ENCODE results near the gene ACO2. TPM values are rescaled to one million over a fixed set of nuclear protein-coding genes. Genes with fewer than 3 reads are reported as not detected.

The ACO2 gene
- total and polyA plus RNA-seq, 2 of the 13 experiments (the other 11 are each of a cell fraction or from before 2014, with no cell fraction given): 19.2 to 45.6 TPM

GRCh38 chr22:41448189-41448808, 20.6 kb upstream of the ACO2 start (continued):
- no peak; the same call in 1 of the 2 replicates for TF ChIP-seq DNMT1 (CRISPR knock-in tag; IDR thresholded peaks at IDR 0.05)
- TF ChIP-seq MED1 (CRISPR knock-in tag; IDR thresholded peaks at IDR 0.05): peak; percentile 75
- no peak for TF ChIP-seq NR3C1 (CRISPR knock-in tag; IDR thresholded peaks at IDR 0.05)
- no peak for TF ChIP-seq ZNF484 (CRISPR knock-in tag; IDR thresholded peaks at IDR 0.05; ENCODE audit: borderline replicate concordance, low read depth)
- TF ChIP-seq ZNF792 (CRISPR knock-in tag; IDR thresholded peaks at IDR 0.05): peak; percentile 84
- no peak; the same call in 1 of the 2 replicates for TF ChIP-seq ZNF747 (CRISPR knock-in tag; IDR thresholded peaks at IDR 0.05; ENCODE audit: borderline replicate concordance)
- peak; percentile 98 for TF ChIP-seq ZNF317 (CRISPR knock-in tag; IDR thresholded peaks at IDR 0.05)
- no peak for TF ChIP-seq GABPA (IDR thresholded peaks at IDR 0.05; ENCODE audit: low read depth, low read length)
- peak; percentile 75 for TF ChIP-seq GABPA (CRISPR knock-in tag; IDR thresholded peaks at IDR 0.05; ENCODE audit: low read depth)
- no peak for TF ChIP-seq RFX1 (IDR thresholded peaks at IDR 0.05)
- no peak for TF ChIP-seq ZNF713 (CRISPR knock-in tag; IDR thresholded peaks at IDR 0.05)
- no peak for TF ChIP-seq ZBTB42 (CRISPR knock-in tag; IDR thresholded peaks at IDR 0.05)
- no peak for TF ChIP-seq MLLT10 (CRISPR knock-in tag; IDR thresholded peaks at IDR 0.05)
- TF ChIP-seq ZSCAN22 (CRISPR knock-in tag; IDR thresholded peaks at IDR 0.05): no peak
- TF ChIP-seq, protein P1, sequence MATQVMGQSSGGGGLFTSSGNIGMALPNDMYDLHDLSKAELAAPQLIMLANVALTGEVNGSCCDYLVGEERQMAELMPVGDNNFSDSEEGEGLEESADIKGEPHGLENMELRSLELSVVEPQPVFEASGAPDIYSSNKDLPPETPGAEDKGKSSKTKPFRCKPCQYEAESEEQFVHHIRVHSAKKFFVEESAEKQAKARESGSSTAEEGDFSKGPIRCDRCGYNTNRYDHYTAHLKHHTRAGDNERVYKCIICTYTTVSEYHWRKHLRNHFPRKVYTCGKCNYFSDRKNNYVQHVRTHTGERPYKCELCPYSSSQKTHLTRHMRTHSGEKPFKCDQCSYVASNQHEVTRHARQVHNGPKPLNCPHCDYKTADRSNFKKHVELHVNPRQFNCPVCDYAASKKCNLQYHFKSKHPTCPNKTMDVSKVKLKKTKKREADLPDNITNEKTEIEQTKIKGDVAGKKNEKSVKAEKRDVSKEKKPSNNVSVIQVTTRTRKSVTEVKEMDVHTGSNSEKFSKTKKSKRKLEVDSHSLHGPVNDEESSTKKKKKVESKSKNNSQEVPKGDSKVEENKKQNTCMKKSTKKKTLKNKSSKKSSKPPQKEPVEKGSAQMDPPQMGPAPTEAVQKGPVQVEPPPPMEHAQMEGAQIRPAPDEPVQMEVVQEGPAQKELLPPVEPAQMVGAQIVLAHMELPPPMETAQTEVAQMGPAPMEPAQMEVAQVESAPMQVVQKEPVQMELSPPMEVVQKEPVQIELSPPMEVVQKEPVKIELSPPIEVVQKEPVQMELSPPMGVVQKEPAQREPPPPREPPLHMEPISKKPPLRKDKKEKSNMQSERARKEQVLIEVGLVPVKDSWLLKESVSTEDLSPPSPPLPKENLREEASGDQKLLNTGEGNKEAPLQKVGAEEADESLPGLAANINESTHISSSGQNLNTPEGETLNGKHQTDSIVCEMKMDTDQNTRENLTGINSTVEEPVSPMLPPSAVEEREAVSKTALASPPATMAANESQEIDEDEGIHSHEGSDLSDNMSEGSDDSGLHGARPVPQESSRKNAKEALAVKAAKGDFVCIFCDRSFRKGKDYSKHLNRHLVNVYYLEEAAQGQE (IDR thresholded peaks at IDR 0.05; ENCODE audit: borderline replicate concordance in 1 of 2, low read depth in 1 of 2, low read length in 2 of 2): peak in 1 of 2 experiments; percentile 63; a peak in 1 of 4 replicates
- no peak for TF ChIP-seq KDM1A (CRISPR knock-in tag; IDR thresholded peaks at IDR 0.05)
- no peak for TF ChIP-seq ARHGAP35 (CRISPR knock-in tag; IDR thresholded peaks at IDR 0.05; ENCODE audit: borderline replicate concordance)
- TF ChIP-seq ZSCAN9 (CRISPR knock-in tag; IDR thresholded peaks at IDR 0.05; ENCODE audit: borderline replicate concordance): peak; percentile 78
- peak; percentile 93 for TF ChIP-seq CREB1 (IDR thresholded peaks at IDR 0.05)
- peak; percentile 95 for TF ChIP-seq CREB1 (CRISPR knock-in tag; IDR thresholded peaks at IDR 0.05)
- no peak for TF ChIP-seq FOXO4 (CRISPR knock-in tag; conservative IDR thresholded peaks at IDR 0.05)
- TF ChIP-seq PCBP1 (IDR thresholded peaks at IDR 0.05; ENCODE audit: borderline replicate concordance, low read depth, low read length): peak; percentile 98
- TF ChIP-seq ATF7-NPFF (CRISPR knock-in tag; IDR thresholded peaks at IDR 0.05; ENCODE audit: low read depth): 0 out of 2 replicates have a peak, but pooled peaks have one; percentile 51
- TF ChIP-seq STAG1 (CRISPR knock-in tag; IDR thresholded peaks at IDR 0.05): no peak
- TF ChIP-seq SCMH1 (CRISPR knock-in tag; IDR thresholded peaks at IDR 0.05; ENCODE audit: borderline replicate concordance): no peak
- no peak for TF ChIP-seq ZNF777 (CRISPR knock-in tag; IDR thresholded peaks at IDR 0.05)
- TF ChIP-seq RXRA (CRISPR knock-in tag; IDR thresholded peaks at IDR 0.05): peak; percentile 74
- no peak for TF ChIP-seq ZNF598 (CRISPR knock-in tag; IDR thresholded peaks at IDR 0.05; ENCODE audit: borderline replicate concordance)
- no peak for TF ChIP-seq NR2F1 (CRISPR knock-in tag; IDR thresholded peaks at IDR 0.05)
- TF ChIP-seq ZNF781 (CRISPR knock-in tag; IDR thresholded peaks at IDR 0.05; ENCODE audit: borderline replicate concordance, not compliant biosample characterization): no peak

All from HepG2 (cell line).